Activated B cell treated with CpG ODN at 0.5 μM for 24 hours (primary cell): ENCODE data around the gene CEP128. TPM values are rescaled to one million over a fixed set of nuclear protein-coding genes. Genes with fewer than 3 reads are reported as not detected.
A peak's percentile ranks its signal among the peaks of the same experiment; 100 is the strongest.

Source experiments
- ATAC-seq: fragments of 200-7000 bp; cut with Tn5 transposase; one replicate; pipeline ENCODE4 v1.10.0; 2021; ENCODE audit warnings: low read depth, mild to moderate bottlenecking, moderate library complexity
- CTCF ChIA-PET: fragments of 350-600 bp; sonication (Branson Sonifier 250); formaldehyde crosslinking; loops from one replicate; lab custom pipeline; 2021; ENCODE audit warnings: antibody characterized with exemption; lab: Charles Lee
- POLR2A ChIA-PET: fragments of 350-600 bp; sonication (Branson Sonifier 250); formaldehyde crosslinking; loops from one replicate; lab custom pipeline; 2021; ENCODE audit warnings: antibody characterized with exemption; lab: Charles Lee
- DNase-seq: peaks from one replicate; pipeline ENCODE4 v3.0.0; 2022
- H3K27ac Mint-ChIP-seq: one replicate; pipeline ENCODE4 v1.8.0; 2020; ENCODE audit warnings: mixed read lengths
- H3K27me3 Mint-ChIP-seq: one replicate; pipeline ENCODE4 v1.8.0; 2021; ENCODE audit warnings: mixed read lengths
- H3K36me3 Mint-ChIP-seq: one replicate; pipeline ENCODE4 v1.8.0; 2021; ENCODE audit warnings: low read depth, mixed read lengths
- H3K4me1 Mint-ChIP-seq: one replicate; pipeline ENCODE4 v1.8.0; 2021; ENCODE audit warnings: mixed read lengths
- H3K4me3 Mint-ChIP-seq: one replicate; pipeline ENCODE4 v1.8.0; 2020; ENCODE audit warnings: mild to moderate bottlenecking, mixed read lengths
- H3K9me3 Mint-ChIP-seq: one replicate; pipeline ENCODE4 v1.8.0; 2020; ENCODE audit warnings: mixed read lengths
- CTCF ChIP-seq: fragments of 200-600 bp; IDR thresholded peaks from one replicate; pipeline ENCODE4 v1.8.0; 2022; ENCODE audit warnings: antibody characterized with exemption, mild to moderate bottlenecking
- intact Hi-C: fragments of 100-400 bp; cut with micrococcal nuclease; formaldehyde crosslinking; loops from one replicate; pipeline ENCODE4 v1.15.1; 2024
- total RNA-seq: library from RNA; stranded (reverse); gene quantifications from 2 replicates; pipeline ENCODE4 v1.2.3, GENCODE V29; 2022

CEP128 gene
- 21.1 and 25.0 TPM in 2 replicates for total RNA-seq

- DNase-seq (peak; percentile 70), ATAC-seq (peak; percentile 95)
- peaks cover 3% of the 10 kb centered on the region for H3K27me3 Mint-ChIP-seq
- H3K4me3 Mint-ChIP-seq: peak within 1 kb of the TSS; percentile 90
- POLR2A ChIA-PET: interaction anchor here (0.8 to 3.1 kb wide), 7 partner anchors 11 to 592 kb away, joined by 3 to 16 read pairs (median 9); partner anchors contain the start of genes GTF2A1, SEL1L and TSHR
- TF ChIP-seq CTCF: no peak
- H3K4me1 Mint-ChIP-seq: peaks cover 32% of the 10 kb centered on the region
- peaks cover 1% of the 10 kb centered on the region for H3K36me3 Mint-ChIP-seq
- intact Hi-C loops: loop anchor here (1.0 kb wide), 6 partner anchors 10 to 593 kb away; no protein-coding TSS in a partner anchor
- peak within 1 kb of the TSS; percentile 70 for H3K27ac Mint-ChIP-seq
- no peaks in the 10 kb centered on the region for H3K9me3 Mint-ChIP-seq
- CTCF ChIA-PET: interaction anchor here (0.8 to 2.4 kb wide), 3 partner anchors 47 to 269 kb away, joined by 3 to 11 read pairs (median 4); no protein-coding TSS in a partner anchor
These were observed at the start of gene CEP128 for GRCh38 chr14:80941241-80942185. Gene CEP128 (minus strand): TSS chr14:80941738.

GRCh38 chr14:80988735-80989429, 47.3 kb upstream of the CEP128 start:
- intact Hi-C loops: loop anchor here (2.0 to 5.0 kb wide), 3 partner anchors 74 to 932 kb away; no protein-coding TSS in a partner anchor
- peak; percentile 76 for ATAC-seq

GRCh38 chr14:80988192-80988591, 46.7 kb upstream of the CEP128 start:
- no peaks in the 10 kb centered on the region for H3K9me3 Mint-ChIP-seq
- peaks cover 4% of the 10 kb centered on the region for H3K4me1 Mint-ChIP-seq
- TF ChIP-seq CTCF: no peak
- no peak overlapping the region for H3K4me3 Mint-ChIP-seq
- H3K27me3 Mint-ChIP-seq: peaks cover 8% of the 10 kb centered on the region
- intact Hi-C loops: loop anchor here (2.0 to 5.0 kb wide), 3 partner anchors 75 to 931 kb away; no protein-coding TSS in a partner anchor
- ChIA-PET POLR2A (interaction anchor here (1.3 to 2.6 kb wide), 2 partner anchors 28 to 233 kb away, joined by 5 to 17 read pairs; partner anchors contain the start of gene GTF2A1), CTCF (interaction anchor here (1.0 to 6.9 kb wide), 11 partner anchors 9 to 476 kb away, joined by 3 to 150 read pairs (median 10); partner anchors contain the start of genes CEP128 and TSHR)
- ATAC-seq (no peak), DNase-seq (no peak)
- H3K27ac Mint-ChIP-seq: no peak overlapping the region
- no peaks in the 10 kb centered on the region for H3K36me3 Mint-ChIP-seq

More at GRCh38 chr14:80988735-80989429, 47.3 kb upstream of the CEP128 start:
- H3K9me3 Mint-ChIP-seq: no peaks in the 10 kb centered on the region
- H3K36me3 Mint-ChIP-seq: no peaks in the 10 kb centered on the region
- CTCF ChIA-PET: interaction anchor here (1.0 to 6.9 kb wide), 7 partner anchors 8 to 475 kb away, joined by 3 to 150 read pairs (median 11); partner anchors contain the start of genes CEP128 and TSHR
- H3K4me1 Mint-ChIP-seq: peaks cover 4% of the 10 kb centered on the region
- no peak for DNase-seq
- no peak overlapping the region for H3K4me3 Mint-ChIP-seq
- H3K27ac Mint-ChIP-seq: no peak overlapping the region
- POLR2A ChIA-PET: interaction anchor here (1.1 to 2.6 kb wide), 4 partner anchors 29 to 232 kb away, joined by 3 to 17 read pairs (median 4); partner anchors contain the start of gene GTF2A1
- H3K27me3 Mint-ChIP-seq: peaks cover 8% of the 10 kb centered on the region
- TF ChIP-seq CTCF: no peak

GRCh38 chr14:80987235-80988032, 45.9 kb upstream of the CEP128 start:
- ChIA-PET POLR2A (interaction anchor here (0.7 to 2.6 kb wide), 4 partner anchors 29 to 234 kb away, joined by 3 to 17 read pairs (median 4); partner anchors contain the start of genes GTF2A1 and TSHR), CTCF (interaction anchor here (0.7 to 6.9 kb wide), 20 partner anchors 10 to 477 kb away, joined by 3 to 150 read pairs (median 4); partner anchors contain the start of genes CEP128 and TSHR)
- H3K36me3 Mint-ChIP-seq: no peaks in the 10 kb centered on the region
- peak; percentile 82 for TF ChIP-seq CTCF
- intact Hi-C loops: loop anchor here (1.0 to 5.0 kb wide), 7 partner anchors 28 to 930 kb away; no protein-coding TSS in a partner anchor
- no peak for DNase-seq
- peaks cover 4% of the 10 kb centered on the region for H3K4me1 Mint-ChIP-seq
- peaks cover 8% of the 10 kb centered on the region for H3K27me3 Mint-ChIP-seq
- H3K4me3 Mint-ChIP-seq: no peak overlapping the region
- no peaks in the 10 kb centered on the region for H3K9me3 Mint-ChIP-seq
- peak; percentile 64 for ATAC-seq
- H3K27ac Mint-ChIP-seq: no peak overlapping the region
